HL-60 (cell line): ENCODE results near the gene TBC1D9B.
A peak's percentile ranks its signal among the peaks of the same experiment; 100 is the strongest.

Experiments
- DNase-seq, 2 experiments: peaks; one replicate each; pipeline ENCODE4 v3.0.0-alpha.2; 2010 to 2020; ENCODE audit warnings: low read depth in 1 of 2, low spot score in 1 of 2
- H3K27ac ChIP-seq: fragments of 250-450 bp; sonication (Bioruptor Pico); replicated peaks from 2 replicates; pipeline ENCODE4 v1.5.1; 2020; ENCODE audit warnings: mild to moderate bottlenecking, moderate library complexity
- H3K27me3 ChIP-seq: fragments of 250-450 bp; sonication (Bioruptor Pico); 2 replicates; pipeline ENCODE4 v1.5.1; 2021; ENCODE audit warnings: mild to moderate bottlenecking, moderate library complexity; ENCODE audit not compliant: insufficient read depth, poor library complexity, severe bottlenecking
- H3K4me3 ChIP-seq: replicated peaks from 2 replicates; pipeline ENCODE4 v1.5.1; 2011; ENCODE audit warnings: mild to moderate bottlenecking, control low read depth, low read length; ENCODE audit not compliant: insufficient read depth
- CTCF ChIP-seq: IDR thresholded peaks from one replicate; pipeline ENCODE4 v1.5.1; 2011; ENCODE audit warnings: low read length, control low read depth, inconsistent platforms; ENCODE audit not compliant: insufficient read depth
- GABPA ChIP-seq: IDR thresholded peaks from 2 replicates; pipeline ENCODE4 v1.6.1; 2012; ENCODE audit warnings: low read depth
- POLR2AphosphoS5 ChIP-seq: IDR thresholded peaks from 2 replicates; pipeline ENCODE4 v1.6.1; 2012; ENCODE audit warnings: low read depth
- REST ChIP-seq: IDR thresholded peaks from 2 replicates; pipeline ENCODE4 v1.6.1; 2012; ENCODE audit warnings: low read depth; ENCODE audit not compliant: insufficient replicate concordance
- SPI1 ChIP-seq: IDR thresholded peaks from 2 replicates; pipeline ENCODE4 v1.6.1; 2012; ENCODE audit warnings: low read depth, mild to moderate bottlenecking, borderline replicate concordance

The TBC1D9B gene

GRCh38 chr5:179923436-179923835 lies 15.7 kb upstream of the TBC1D9B start:
- Histone ChIP-seq H3K27ac (peak overlapping the region; percentile 39), H3K27me3 (no peaks in the 10 kb centered on the region), H3K4me3 (no peak overlapping the region)
- peak; percentile 90 to 92 for DNase-seq
- TF ChIP-seq CTCF (no peak), REST (no peak), GABPA (peak; percentile 76), POLR2AphosphoS5 (peak; percentile 45; the same call in 1 of the 2 replicates), SPI1 (peak; percentile 100)

- H3K27ac ChIP-seq = no peak overlapping the region
- TF ChIP-seq REST = no peak
- TF ChIP-seq CTCF = no peak
- H3K27me3 ChIP-seq = no peaks in the 10 kb centered on the region
- no peak for DNase-seq
- H3K4me3 ChIP-seq = no peak overlapping the region
Measured at GRCh38 chr5:179920175-179920574, 12.5 kb upstream of the TBC1D9B start.

- TF ChIP-seq SPI1 = no peak
- TF ChIP-seq POLR2AphosphoS5 = no peak
- TF ChIP-seq CTCF = no peak
- no peak for TF ChIP-seq GABPA
- TF ChIP-seq REST = no peak
- no peak for DNase-seq
- no peak overlapping the region for H3K27ac ChIP-seq
- no peak overlapping the region for H3K4me3 ChIP-seq
- H3K27me3 ChIP-seq = no peaks in the 10 kb centered on the region
Measured at GRCh38 chr5:179919487-179920060, 11.9 kb upstream of the TBC1D9B start.
